NCI-H128 (cell line): ENCODE measurements around the gene TP53TG5.

Experiments used
- DNase-seq: peaks from one replicate; lab custom pipeline; 2025; ENCODE audit not compliant: unreplicated experiment; lab: John Stamatoyannopoulos, UW

TP53TG5 gene

DNA sequence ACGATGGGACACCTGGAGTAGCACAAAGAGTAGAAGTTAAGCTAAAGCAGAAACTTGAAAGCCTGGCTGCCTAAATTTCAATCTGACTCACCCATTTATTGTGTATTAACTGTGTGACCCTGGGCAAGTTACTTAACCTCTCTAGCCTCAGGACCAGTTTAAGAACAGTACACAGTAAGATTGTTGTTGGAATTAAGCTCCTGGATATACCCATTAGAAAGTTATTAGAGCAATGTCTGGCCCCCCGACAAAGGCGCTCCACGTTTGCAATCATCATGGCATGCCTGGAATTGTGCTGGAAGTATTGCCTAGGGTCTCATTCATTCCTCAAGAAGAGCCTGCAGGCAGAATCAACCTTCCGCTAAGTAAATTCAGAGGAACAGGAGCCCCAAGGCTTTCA is 31.3 kb downstream of the TP53TG5 start:
- no peak for DNase-seq

- no peak for DNase-seq
These were observed 31.8 kb downstream of the TP53TG5 start for GRCh38 chr20:45346291-45346718.

DNA sequence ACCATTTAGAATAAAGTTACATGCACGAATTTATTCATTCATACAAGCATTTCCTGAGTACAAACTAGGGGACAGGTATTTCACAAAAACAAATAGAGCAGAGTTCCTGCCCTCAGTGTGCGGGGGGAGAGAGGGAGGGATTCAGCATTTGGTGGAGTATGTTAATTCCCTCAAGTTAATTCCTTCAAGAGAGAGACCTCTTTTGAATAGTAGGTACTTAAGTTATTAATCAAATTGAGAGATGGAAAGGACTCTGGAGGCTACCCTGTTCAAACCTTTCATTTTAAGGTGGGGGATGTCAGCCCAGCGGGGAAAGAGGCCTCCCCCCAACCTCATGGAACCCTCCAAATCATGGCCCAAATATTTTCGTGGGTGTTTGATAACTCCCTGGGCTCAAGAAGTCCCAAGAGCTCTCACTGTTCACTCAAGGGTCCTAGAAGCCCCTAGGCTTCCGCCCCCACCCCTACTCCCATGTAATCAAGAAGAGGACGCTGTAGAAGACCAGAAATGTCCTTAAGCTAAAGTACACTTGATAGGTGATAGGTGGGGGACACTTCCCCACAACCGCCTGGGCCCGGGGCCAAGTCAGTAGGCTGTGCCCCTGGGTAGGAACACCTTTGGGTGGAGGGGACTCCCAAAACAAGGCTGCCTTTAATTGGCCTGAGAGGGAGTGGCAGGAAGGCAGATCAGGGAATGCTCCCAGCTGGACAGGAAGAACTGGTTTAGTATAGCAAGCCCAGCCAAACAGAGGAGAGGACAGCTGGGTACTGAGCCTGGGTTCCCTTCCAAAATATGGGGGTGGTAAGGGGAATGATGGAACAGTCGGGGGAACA is 32.8 kb downstream of the TP53TG5 start:
- no peak for DNase-seq

- DNase-seq = no peak
These were observed 33.8 kb downstream of the TP53TG5 start for GRCh38 chr20:45344168-45344860.

- no peak for DNase-seq
These were observed 34.5 kb downstream of the TP53TG5 start for GRCh38 chr20:45343532-45344167.

DNA sequence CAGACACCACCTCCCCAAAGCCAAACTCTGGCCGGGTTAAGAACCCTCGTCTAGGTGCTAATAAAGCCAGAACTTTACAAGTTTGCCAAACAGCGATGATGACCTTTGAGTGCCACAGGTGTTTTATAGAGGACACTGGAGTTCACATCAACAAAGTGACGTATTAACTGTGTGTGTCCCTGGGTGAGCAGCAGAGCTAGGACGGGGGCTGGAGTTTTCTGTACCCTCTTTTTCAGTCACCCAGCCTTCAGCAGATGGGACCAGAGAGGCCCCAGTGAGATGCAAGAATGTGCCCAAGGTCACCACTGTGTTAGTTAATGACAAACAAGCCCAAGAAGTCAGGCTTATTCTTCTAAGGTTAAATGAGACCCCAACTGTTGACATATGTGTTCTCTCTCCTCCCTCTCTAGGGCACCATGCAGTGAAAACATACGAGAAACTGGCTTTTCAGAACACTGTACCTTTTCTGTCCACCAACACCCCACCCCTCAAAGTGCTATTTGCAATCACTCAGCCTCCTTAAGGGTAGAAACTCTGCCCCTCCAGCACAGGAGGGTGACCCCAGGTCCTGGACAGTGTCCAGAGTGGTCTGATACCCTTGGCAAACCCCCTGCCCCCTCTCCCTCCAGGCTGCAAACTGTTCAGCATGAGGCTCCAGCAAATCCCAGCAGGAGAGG is 35.1 kb downstream of the TP53TG5 start:
- DNase-seq = no peak

DNA sequence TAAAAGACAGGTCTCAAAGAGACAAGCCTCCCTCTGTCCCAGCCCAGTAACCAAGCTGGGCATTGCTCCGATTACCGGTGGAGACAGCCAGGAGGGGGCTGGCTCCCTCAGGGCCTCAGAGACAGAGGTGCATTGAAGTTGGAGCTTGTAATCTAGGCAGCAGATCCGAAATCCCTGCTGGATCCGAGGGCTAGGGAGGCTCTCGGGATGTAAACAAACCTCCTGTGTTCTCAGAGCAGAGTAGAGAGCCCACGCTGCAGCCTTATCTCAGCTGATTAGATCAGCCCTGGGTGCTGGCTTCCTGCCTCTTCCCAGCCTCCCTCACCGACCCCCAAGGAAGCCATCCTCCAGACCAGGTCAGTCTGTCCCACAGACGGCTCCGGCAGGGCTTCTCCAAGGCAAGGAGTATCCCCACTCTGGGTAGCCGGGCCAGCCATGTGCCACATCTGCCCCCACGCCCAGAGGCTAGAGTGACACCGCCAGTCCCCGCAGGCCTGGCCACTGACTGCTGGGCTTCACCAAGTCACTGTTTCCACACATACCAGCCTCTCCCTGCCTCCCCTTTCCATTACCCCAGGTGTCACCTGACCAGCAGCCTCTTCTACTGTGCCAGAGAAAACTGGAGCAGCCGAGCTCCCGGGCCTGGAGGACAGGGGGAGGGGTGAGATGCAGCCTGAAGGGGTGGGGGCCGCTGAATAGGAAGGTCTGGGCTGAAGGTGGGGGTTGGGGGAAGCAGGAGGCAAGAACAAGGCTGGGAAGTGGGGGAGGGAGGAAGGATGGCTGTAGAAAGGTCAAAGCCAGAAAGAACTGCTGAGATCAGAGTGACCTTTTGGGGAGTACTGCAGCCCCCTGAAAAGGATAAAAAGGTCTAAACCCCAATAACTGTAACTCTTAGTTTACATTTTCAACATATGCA is 35.9 kb downstream of the TP53TG5 start:
- DNase-seq = no peak

- no peak for DNase-seq
These were observed 36.6 kb downstream of the TP53TG5 start for GRCh38 chr20:45341579-45341938.

- no peak for DNase-seq
These were observed 37.2 kb downstream of the TP53TG5 start for GRCh38 chr20:45340951-45341350.

DNA sequence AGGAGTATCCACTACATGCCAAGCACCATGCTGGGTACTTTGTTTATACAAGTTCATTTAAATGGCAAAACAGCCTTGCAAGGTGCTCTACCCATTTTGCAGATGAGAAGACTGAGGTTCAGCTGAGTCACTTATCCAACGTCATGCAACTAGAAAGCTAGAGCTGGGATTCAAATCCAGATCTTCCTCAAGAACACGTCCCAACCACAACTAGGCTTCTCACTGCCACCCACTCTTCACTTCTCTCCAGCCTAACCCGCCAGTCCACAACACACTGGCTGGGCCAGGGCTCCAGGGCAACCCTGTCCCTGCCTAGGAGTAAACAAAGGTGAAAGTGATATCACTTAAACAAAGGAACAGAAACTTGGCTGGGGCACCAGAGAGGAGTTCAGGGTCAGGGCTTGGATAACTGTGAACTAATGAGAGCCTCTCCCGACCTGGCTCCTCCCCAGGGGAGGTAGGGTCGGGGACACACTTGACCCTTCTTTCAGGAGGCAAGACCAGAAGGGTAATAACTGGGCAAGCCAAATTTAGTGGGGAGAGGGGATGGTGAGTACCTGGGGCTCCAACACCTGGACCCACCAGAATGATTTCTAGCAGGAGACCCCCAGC is 37.8 kb downstream of the TP53TG5 start:
- no peak for DNase-seq

DNA sequence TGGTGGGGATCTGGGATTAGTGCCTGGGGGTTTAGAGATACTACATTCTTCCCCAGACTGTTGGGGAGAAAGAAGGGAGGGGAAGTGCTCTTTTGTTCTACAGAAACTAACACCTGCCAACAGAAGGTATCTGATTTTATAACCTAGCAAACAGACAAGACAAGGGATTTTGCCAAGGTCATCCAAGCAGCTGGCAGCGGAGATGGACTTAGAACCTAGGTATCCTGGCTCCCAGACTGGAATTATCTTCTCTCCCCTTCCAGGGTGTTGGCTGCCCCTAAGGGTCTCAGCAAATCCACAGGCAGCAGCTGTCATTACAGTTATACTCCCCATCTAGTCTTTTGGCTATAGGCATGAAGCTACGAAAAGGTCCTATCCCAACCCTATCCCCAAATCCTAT is 38.3 kb downstream of the TP53TG5 start:
- DNase-seq = no peak

GRCh38 chr20:45339084-45339483 is 39.0 kb downstream of the TP53TG5 start:
- DNase-seq = no peak

- DNase-seq = no peak
These were observed 39.7 kb downstream of the TP53TG5 start for GRCh38 chr20:45338121-45339030.

DNA sequence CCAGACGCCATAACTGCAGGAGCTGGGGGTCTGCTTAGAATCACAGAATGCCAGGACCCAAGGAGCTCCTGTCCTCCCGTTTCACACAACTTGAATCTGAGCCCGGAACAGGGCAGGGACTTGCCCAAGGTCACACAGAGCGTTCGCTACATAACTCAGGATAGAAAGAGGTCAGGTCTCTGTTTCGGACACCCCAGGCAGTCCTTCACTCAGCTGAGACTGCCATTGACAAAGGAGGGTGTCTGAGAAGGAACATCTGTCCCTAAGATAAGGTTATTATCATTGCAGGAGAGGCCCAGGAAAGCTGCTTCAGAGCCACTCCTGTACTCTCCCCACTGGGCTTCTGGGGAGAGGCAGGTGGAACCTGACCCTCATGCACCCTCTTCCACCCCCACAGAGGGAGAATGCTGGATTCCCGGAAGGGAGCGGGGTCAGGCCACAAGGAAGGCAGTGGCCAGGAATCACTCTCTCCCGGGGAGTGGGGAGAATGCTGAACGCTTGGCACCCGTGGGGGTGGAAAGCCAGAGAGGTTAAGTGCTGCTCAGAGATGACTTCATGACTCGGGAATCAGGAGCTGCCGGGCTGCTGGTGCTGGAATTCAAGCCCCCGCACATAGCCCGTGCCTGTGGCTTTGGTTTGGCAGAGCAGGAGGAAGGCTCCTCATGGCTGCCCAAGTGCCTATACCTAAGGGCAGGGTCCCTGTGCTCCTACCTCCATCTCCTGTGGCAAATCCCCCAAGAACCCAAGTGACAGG is 40.6 kb downstream of the TP53TG5 start:
- DNase-seq = no peak

DNA sequence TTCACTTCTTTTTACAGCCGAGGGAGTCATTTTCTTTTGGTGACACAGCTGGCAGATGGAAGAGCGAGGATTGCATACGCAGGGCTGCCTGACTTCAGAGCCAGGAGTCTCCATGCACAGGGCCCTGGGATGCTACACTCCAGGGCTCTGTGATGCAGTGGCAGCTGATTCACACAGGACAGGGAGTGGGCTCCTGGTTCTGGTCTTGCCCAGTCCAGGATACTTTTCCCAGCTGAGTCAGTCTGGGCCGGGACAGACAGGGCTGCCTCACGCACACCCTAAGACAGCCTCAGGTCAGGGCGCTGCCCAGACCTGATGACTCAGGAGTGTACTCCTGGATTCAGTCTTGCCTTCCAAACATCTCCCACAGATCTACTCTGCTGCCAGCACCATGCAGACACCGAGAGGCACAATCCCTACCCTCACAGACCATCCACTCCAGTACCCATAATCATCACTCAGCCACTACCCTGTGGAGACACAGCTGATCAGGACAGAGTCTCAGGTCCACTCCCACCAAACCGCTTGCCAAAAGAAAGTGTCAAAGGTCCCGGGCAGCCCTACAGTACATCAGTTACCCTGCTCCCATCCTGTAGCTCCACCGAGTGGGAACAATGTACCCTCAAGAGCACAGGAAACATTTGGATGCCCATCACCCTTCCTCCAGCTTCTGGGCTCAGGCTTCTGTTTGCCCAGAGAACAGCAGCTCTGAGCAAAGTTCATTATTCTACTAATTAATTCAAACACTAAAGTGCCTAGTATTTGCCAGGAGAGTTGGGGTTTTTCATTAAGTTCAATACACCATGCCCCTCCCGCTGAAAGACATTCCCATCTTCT is 41.4 kb downstream of the TP53TG5 start:
- no peak for DNase-seq

DNA sequence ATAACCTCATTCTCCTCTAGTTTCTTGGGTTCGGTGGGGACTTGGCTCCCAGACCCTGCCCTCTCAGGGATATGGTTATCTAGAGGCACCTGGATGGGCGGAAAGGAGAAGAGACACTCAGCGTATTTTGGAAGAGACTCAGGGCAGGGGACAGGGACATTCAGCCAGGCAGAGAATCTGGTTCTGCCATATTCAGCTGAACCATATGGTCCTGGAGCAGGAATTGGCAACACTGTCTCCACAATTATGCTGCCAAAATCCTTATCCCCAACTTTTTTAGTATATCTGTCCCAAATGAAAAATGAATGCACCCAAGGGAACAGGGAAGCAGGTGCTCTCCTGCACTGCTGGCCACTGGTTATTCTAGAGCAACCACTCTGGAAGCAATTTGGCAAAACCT is 47.6 kb downstream of the TP53TG5 start:
- DNase-seq = no peak
